GM21381 (cell line): Measurements from ENCODE around the gene EFCC1.

Source experiments
- ATAC-seq: cut with Tn5 transposase; IDR thresholded peaks from one replicate; pipeline ENCODE4 v1.9.1; 2021; ENCODE audit warnings: mild to moderate bottlenecking, moderate library complexity; ENCODE audit not compliant: unreplicated experiment

Gene EFCC1, protein sequence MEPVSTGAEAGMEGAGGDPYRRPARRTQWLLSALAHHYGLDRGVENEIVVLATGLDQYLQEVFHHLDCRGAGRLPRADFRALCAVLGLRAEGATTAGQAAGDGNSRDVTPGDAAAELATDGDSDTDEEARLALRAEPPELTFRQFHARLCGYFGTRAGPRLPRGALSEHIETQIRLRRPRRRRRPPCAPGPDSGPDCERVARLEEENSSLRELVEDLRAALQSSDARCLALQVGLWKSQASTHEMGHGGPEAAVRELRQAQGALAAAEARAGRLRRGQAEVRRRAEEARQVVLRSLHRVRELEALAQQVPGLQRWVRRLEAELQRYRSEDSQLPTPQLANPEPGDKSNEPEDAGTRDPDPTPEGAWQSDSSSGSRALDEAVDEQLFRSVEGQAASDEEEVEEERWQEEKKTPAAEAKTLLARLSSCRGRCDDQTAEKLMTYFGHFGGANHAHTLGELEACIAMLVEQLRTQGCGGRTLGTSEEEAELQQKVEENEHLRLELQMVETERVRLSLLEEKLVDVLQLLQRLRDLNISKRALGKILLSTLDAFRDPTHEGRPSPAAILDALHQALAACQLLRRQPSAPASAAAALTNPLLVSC

DNA sequence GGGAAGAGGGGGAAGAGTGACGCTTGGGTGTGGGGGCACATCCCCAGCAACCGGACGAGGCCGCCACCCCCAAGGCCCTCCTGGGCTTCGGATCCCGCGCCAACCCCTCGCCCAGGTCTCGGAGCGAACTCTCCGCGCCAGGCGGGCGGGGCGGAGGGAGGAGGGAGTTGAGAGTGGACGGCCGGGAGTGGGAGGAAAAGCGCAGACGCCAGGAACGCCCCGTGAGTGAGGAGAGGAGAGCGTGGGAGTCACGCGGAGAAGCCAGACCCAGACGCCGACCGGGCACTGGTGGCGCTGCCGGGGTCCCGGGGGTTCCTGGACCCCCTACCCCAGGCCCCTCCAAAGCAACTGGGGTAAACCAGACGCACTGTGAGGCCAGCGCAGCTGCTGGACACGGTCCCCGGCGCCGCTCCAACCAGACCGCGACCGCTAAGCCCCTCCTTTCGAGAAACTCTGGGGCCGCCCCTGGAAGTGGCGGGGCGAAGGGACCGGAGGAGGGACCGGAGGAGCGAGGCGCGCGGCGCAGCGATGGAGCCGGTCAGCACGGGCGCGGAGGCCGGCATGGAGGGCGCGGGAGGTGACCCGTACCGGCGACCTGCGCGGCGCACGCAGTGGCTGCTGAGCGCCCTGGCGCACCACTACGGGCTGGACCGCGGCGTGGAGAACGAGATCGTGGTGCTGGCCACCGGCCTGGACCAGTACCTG lies at the start of gene EFCC1:
TSS of gene EFCC1 (plus strand) at position 204 of the 705 bp plus-strand sequence. CDS start at position 529, 325 bp downstream.
- ATAC-seq, result no peak

DNA sequence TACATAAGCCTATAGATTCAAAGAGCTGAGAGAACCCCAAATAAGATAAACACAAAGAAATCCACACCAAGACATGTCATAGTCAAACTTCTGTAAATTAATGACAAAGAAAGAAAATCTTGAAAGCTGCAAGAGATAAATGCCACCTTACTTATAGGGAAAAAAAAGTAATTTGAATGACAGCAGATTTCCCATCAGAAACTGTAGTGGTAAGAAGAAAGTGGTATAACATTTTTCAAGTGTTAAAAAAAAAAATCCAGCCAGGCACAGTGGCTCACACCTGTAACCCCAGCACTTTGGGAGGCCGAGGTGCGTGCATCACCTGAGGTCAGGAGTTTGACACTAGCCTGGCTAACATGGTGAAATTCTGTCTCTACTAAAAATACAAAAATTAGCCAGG lies 44.7 kb upstream of the EFCC1 start:
- no peak for ATAC-seq

DNA sequence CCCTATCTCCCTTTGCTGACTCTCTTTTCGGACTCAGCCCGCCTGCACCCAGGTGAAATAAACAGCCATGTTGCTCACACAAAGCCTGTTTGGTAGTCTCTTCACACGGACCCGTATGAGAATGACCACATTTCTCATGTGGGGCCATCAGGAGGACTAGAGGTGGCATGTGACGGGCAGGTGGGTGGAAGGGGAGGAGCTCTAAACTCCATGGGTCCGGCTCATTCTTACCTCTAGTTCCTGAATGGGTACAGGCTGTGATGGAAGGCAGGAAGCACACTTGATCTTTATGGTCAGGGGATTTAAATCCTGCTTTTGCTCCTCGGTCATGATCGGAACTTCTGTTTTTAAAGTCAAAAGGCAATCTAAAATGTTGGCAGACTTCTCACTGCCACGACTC lies 35.8 kb upstream of the EFCC1 start:
- ATAC-seq, result no peak

DNA sequence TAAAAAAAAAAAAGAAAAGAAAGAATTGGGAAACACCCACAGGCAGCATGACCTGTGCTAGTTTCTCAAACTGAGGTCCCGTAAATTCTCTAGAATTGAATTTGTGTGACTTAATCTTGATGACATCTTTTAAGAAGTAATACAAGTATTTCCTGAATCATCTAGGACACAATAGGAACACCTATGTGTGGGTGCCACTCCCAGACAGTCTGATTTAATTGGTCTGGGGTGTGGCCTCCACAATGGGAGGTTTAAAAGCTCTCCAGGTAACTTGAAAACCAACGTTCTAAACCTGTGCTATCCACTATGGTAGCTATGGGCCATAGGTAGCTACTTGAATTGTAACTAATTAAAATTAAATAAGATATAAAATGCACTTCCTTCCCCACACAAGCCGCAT lies 35.3 kb upstream of the EFCC1 start:
- no peak for ATAC-seq

DNA sequence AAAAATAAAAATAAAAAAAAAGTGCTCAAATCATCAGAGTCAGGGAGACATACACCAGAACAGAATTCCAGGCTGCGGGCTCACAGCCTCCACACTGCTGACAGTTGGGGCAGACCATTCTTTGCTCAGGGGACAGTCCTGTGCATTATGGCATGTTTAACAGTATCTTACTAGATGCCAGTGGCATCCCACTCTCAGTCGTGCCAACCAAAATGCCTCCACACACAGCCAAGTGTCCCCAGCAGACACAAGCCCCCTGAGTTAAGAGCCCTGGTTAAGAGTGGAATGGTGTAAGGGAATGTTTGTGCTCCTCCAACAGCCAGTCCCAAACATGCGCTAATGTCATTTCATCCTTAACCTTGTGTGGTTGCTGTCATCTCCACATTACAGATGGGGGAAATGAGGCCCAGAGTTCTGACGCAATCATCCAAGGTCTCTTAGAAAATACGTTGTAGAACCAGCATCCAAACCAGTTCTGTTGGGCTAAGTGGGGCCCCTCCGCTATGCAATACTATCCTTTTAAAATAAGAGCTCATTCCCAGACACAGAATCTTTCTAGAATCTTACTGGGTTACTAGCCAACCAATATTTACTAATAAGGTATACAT lies 33.3 kb upstream of the EFCC1 start:
- ATAC-seq, result no peak

DNA sequence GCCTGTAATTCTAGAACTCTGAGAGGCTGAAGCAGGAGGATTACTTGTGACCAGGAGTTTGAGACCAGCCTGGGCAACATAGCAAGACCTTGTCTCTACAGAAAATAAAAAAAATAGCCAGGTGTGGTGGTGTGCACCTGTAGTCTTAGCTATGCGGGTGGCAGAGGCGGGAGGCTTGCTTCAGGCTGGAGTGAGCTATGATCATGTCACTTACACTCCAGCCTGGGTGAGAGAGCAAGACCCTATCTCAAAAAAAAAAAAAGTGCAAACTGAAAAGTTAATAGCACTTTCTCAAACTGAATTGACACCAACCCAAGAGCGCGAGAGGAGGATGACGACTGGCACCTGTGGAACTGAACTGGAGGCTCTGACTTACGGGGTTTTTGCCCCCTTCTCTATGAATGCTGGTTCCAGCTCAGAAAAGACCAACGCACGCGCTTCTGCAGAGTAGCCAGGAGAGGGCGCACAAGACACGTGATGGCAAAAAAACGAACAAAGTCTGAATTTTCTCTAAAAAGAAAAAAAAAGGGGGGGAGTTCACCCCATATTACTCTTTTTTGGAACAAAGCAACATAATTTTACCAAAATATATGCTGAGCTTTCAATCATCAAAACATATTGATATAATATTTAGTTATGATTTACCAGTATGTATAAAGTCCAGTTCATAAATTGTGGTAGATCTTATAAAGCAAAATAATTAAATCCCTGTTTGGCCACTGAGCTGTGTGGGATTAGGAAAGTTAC lies 30.9 kb upstream of the EFCC1 start:
- no peak for ATAC-seq

DNA sequence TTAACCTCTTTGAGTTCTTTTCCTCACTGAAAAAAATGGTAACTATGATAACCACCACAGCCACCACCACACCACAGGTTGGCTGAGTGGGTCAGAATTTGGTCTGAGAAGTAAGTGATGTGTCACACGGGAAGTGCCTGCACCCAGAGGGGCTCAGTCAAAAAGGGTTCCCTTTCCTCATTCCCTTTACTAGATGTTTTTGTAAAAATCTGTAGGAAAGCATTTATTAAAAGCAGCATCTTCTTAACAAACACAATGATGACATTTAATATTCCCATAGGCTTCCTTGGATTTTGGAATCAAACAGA lies 30.4 kb upstream of the EFCC1 start:
- ATAC-seq, result no peak

DNA sequence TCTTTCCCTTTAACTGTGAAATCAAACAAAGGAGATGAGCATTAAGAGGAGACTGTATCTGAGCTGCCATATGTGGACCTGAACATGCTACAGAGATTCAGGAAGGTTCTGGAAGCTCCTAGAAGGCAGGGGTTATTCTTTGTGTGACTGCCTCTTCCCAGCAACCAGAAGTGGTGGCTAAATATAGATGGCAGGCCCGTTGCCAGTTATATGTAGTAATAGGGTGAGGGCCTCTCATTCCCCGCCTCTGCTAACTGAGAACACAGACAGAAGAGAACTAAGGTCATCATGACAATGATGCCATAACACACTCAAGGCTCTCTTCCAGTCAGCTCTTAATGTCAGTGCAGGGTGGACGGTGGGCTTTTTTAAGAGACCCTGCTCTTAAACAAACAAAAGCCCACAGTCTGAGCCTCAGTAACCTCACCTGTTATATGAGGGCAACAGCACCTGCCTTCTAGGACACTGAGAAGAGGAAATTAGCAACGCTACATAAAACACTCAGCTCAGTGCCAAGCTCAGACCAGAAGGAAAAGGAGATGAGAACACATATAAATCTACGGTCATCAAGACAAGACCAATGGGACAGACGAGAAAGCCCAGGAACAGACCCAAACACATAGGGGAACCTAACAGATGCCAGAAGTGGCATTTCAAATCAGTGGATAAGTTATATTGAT lies 29.5 kb upstream of the EFCC1 start:
- ATAC-seq, result no peak

DNA sequence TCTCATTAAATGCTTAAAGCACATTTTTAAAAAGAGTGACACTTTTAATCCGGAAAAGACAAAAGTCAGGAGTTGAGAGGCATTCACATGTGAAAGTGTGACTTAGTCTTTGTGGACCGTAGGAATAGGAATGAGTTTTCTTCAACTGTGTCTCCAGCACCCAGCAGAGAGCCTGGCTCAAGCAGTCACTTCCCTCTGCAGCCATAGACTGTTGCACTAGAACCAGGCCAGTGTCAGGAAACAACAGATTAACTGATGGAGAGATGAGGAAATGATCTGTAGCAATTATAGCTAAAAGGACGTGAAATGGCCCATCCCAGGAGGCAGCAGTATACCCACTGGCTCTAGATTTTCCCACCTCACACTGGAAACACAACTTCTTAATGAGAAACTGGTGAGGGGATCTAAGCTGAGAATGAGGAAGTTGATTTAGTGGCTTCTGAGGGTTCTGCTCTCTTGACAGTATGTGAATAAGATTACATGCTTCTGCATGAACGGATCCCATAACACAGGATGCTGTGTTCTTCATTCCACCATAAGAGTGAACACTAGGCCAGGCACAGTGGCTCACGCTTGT lies 27.0 kb upstream of the EFCC1 start:
- no peak for ATAC-seq

DNA sequence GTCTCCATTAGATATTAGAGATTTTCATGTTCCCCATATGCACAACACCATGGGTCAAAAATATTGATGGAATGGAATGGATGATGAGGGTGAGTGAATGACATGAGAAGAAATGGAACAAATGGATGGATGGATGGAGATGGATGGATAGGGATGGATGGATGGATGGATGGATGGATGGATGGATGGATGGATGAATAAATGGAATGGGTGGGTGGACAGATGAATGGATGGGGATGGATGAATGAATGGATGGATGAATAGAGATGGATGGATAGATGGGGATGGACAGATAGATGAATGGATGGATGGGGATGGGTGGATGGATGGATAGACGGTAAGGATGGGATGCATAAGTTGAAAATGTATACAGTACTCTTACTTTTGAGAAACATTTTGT lies 25.8 kb upstream of the EFCC1 start:
- ATAC-seq, result no peak

DNA sequence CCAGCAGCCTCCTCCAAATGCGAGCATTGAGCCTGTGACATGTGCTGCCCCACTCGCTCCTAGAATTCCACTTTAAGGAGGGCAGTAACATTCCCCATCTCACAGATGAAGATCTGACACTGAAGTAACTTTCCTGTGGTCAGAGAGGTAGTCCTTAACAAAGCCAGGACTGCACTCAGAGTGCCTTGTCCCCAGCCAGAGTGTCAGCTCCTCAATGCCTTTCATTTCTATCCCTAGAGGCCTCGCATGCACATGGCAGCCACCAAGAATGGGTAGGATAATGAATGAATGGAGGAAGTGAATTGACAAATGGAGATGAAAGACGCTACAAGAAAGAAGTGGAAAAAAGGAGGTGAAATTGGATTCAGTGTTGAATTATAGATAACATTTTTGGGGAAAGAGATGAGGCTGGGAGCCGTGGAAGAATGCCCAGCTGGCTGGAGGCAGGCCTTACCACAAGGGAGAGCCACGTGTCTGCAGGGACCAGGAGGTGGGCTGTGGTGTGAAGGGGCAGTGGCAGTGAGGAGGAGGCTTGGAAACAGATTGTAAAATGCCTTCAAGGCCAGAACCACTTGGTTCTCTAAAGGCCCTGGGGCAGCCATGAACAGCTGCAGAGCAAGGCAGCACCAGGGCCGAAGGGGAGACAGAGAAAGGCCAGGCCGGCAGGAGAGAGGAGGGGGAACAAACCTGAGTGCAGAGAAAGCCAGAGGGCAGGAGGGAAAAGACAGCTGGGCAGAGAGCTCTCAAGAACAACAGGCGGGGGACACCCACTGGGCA lies 17.6 kb upstream of the EFCC1 start:
- ATAC-seq, result no peak

DNA sequence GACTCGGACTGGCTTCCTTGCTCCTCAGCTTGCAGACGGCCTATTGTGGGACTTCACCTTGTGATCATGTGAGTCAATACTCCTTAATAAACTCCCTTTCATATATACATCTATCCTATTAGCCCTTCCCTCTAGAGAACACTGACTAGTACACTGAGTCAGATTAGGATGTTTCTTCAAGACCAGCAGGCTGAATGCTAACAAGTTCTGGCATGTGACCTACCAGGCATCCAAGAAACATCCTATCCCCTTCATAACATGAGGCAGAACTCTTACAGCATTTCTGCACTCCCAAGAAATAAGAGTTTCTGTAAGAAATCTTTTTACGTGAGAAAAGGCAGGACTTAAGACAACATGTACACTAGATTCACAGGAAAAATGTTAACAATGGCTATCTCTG lies 16.5 kb upstream of the EFCC1 start:
- no peak for ATAC-seq

DNA sequence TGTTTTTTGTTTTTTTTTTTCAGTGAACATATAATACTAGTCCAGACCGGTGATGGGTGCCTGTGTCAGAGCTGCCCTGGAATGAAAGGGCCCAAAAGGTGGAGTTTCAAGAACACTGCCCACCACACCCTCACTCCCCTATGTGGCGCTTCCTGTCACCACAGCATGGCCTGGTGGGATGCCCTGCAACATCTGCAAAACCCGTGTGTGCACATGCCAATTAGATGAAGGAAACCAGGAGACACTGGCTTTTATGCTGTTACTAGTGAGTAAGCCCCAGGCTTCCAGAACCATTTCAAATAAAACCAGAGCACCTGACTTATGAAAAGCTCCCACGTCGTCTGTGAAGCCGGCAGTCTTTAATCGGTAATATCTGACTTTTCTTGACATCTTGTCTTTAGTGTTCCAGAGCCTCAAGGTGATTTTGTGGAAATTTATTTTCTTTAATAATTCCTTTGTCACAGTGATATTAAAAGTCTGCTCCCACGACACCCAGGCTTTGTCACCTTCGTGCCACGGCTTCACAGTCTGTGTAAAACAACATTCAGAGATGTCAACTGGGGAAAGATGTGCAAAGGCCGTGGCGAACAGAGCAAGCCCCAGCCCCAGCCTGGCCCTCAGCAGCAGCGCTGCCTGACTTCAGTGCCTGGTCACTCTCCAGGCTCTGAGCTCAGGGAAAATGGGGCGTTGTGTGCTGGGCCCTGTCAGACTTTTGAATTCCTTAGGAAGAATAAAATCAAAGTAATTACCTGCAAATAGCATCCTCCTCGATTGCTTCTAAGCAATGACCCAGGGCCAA lies 13.6 kb upstream of the EFCC1 start:
- ATAC-seq, result no peak

DNA sequence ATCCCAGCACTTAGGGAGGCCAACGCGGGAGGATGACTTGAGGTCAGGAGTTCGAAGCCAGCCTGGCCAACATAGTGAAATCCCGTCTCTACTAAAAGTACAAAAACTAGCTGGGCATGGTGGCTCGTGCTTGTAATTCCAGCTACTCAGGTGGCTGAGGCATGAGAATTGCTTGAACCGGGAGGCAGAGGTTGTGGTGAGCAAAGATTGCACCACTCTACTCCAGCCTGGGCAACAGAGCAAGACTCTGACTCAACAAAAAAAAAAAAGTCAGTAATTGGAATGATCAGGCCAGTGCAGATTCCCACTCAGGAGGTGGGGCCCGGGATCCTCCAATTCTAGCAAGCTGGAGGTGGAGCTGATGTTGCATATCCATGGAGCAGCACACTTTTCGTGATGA lies 12.8 kb upstream of the EFCC1 start:
- no peak for ATAC-seq

DNA sequence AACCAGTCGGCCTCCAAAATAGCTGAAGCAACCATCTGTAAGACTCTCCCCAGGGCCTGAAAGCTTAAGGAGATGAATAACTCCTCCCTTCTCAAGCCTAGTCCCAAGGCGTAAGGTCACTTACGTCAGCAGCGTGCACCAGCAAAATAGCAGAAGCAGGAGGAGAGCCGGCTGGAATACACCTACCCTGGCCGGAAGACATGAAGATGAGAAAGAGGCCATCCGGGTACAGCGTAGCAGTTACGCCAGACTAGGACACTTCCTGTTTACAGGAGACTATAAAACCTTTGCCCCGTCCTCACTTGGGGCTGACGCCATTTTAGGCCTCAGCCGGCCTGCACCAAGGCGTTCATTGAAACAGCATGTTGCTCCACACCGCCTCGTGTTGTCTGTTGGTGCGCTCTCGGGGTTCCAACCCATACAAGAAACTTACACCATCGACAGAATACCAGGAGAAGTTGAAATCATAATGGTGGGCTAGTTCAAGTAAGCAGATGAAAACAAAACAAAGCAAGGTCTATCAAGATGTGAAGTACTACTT lies 9.7 kb upstream of the EFCC1 start:
- no peak for ATAC-seq

DNA sequence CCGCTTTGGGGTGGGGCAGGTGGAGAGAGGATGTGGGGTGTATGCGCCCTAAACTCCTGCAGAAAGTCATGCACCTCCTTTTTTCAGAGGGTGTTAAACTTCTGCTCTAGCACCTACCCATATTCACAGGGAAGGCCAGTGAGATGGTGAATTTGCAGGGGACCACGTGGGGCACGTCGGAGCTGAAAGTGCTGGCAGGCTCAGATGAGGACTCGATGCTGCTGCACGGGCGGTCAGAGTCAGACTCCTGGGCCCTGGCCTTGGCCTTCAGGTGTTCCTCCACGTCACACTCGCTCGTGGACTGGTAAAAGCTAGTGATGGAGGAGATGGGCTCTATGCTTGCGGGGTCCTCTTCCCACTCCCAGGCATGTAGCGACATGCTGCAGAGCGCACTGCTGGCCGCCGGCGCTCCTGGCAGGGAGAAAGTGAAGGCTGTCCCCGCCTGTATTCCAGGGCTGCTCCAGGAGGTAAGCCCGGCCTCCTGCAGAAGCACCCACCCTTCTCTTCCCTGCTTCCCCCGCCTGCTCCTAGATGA lies 8.1 kb upstream of the EFCC1 start:
- no peak for ATAC-seq

DNA sequence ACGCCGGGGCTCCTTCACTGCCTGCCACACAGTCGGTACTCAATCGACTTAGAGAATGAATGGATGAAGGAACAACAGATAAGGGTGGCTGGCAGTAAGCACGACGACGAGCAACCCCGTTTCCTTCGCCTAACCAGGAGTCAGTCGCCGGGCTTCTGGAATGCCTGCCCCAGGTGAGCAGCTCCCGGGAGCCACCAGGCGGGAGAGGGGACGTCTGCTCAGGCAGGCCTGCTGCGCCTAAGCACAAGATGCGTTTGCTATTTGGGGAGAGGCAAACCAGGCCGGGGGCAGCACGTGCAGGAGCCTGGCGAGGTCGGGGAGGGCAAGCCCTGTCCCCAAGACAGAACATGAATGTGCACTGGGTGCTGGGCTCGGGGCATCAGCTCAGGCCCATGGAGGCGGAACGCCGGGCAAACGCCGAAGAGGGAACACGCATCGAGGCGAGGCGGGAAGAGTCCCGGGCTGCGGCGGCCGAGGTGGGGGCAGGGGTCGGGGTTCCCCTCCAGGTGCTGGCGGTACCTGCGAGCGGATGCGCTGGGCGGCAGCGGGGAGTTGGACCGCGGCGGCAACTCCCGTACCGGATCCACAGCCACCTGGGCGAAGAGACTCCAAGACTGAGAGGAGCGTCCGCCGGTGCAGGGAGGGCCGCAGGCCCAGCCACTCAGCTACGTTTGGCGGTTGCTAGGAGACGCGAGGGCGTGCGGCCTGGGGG lies 7.5 kb upstream of the EFCC1 start, which contains the start of gene CFAP92:
TSS of gene CFAP92 (minus strand) at position 616 of the 712 bp plus-strand sequence. CDS start 772 bp downstream, outside the sequence.
- ATAC-seq, result peak; percentile 83
